ENCODE data around the gene MED9.
A peak's percentile ranks its signal among the peaks of the same experiment; 100 is the strongest.

MED9 gene

DNA sequence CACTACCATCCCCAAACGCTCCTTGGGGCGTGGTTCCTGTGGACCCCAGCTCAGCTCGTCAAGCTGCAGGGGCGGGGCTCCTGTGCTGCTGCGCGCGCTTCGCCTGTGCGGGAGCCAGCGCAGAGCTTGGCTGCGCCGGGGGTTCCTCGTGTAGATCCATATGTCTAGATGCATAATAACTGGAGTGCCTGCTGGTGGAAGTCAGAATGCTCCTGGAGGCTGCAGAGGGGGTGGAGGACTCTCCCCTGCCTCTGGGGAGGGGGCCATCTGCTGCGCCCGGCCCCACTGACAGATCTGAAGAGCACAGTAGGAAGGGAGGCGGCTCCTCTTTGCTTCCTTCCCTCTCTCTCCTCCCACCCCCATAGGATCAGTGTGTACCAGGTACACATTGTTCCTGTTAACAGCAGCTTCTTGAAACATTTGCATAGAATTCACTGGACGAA, 14.8 kb downstream of the MED9 start:
- DNase-seq (ENCODE audit: low spot score), result no peak

GRCh38 chr17:17492085-17492484, 15.3 kb downstream of the MED9 start:
- DNase-seq (ENCODE audit: low spot score), result no peak

DNA sequence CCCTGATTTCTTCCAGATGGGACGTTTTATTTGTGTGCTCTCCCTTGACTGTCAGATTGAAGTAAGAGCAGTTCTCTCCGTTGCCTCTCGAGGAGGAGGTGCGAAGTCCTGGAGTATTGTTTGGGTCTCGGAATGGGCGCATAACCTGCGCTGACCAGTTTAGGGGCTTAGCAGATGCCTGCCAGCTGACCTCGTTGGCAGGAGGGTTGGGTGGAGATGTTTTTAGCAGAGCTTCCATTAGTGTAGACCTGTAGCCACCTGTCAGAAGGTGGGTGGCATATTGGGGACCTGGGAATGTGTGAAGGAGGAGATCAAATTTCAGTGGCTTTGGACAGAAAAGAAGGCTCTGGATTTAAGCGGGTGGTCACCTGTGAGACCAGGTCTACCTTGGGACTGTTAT, 15.8 kb downstream of the MED9 start:
- DNase-seq (ENCODE audit: low spot score), result no peak

DNA sequence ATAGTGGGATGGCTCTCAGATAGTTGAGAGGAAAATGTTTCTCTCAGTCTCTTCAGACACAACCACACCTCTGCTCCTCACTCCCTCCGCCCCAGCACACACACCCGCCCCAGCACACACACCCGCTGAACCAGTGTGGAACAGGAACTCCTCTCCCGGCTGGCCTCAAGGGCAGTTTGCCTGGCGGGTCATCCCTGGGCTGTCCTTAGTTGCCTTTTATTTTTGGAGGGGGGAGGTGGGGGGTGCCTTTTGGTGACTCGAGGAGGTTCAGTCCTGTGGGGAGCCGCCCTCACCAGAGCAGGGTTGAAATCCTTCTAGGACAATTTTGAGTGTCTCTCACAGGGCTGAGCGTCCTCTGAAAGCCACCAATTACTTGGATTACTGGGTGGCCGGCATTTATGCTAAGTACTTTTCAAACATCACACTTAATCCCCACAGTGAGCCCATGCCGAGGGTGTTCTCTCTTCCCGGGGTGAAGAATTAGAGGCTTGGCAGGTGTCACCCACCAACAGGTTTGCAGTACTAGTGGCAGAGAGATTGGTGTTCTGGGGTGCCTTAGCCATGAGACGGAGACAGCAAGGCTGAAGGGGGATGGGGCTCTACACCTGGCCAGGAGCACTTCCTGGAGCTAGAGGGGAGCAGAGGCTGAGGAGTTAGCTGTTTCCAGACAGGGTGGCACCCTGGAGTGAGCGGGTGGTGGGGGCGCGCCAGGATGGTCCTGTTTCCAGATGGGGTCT, 16.6 kb downstream of the MED9 start:
- DNase-seq (ENCODE audit: low spot score), result no peak

- DNase-seq (ENCODE audit: low spot score), result no peak
Observed at GRCh38 chr17:17493986-17494466, 17.2 kb downstream of the MED9 start.

GRCh38 chr17:17494499-17494869, 17.7 kb downstream of the MED9 start:
- no peak for DNase-seq (ENCODE audit: low spot score)

DNA sequence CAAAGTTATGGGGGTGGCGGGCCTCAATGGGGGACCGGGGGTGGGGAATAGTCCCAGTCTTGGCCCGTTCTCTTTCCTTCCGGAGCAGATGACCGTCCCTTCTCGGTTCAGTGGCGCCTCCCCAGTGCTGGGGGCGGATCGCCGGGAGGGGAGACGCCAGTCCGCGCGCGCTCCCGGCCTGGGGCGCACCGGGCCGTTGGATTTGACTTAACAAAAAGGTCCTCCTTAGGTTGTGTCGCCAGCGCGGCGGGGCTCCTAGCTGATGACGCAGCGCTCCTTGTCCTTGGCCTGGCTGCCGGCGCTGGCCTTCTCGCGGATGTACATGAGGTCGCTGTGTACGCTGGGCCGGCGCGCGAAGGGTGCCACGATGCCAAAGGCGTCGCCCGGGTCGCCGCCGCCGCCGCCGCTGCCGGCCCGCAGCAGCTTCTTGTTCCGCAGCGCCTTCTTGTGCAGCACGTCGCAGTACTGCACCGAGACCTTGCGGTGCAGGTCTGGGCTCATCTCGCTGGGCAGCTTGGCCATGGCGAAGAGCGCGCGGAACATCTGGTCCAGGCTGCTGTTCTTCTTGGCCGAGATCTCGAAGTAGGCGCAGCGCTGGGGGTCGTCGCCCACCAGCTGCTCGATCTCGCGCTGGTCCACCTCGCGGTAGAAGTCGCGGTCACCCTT, 18.2 kb downstream of the MED9 start:
- no peak for DNase-seq (ENCODE audit: low spot score)

DNA sequence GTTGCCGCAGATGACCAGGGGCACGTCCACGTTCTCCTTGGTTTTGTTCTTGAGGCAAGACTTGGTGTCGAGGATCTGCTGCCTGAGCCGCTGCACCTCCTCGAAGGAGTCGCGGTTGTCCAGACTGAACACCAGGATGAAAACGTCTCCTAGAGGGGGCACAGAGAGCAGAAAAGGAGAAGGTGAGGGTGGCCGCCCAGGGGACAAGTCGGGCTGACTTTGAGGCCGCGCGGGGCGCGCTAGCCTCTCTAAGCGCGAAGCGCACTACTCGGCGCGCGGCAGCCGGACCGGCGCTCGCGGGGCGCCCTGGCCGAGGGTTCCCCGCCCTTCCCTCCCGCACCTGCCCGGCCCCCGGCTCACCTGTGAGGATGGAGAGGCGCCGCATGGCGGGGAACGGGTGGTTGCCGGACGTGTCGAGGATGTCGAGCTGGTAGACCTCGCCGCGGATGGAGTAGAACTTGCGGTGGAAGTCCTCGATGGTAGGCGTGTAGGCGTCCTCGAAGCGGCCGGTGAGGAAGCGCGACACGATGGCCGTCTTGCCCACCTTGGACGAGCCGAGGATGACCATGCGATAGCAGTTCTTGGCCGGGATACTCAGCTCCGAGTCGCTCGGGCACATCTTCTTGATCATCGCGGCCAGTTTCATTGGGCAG, 18.9 kb downstream of the MED9 start:
- no peak for DNase-seq (ENCODE audit: low spot score)

DNA sequence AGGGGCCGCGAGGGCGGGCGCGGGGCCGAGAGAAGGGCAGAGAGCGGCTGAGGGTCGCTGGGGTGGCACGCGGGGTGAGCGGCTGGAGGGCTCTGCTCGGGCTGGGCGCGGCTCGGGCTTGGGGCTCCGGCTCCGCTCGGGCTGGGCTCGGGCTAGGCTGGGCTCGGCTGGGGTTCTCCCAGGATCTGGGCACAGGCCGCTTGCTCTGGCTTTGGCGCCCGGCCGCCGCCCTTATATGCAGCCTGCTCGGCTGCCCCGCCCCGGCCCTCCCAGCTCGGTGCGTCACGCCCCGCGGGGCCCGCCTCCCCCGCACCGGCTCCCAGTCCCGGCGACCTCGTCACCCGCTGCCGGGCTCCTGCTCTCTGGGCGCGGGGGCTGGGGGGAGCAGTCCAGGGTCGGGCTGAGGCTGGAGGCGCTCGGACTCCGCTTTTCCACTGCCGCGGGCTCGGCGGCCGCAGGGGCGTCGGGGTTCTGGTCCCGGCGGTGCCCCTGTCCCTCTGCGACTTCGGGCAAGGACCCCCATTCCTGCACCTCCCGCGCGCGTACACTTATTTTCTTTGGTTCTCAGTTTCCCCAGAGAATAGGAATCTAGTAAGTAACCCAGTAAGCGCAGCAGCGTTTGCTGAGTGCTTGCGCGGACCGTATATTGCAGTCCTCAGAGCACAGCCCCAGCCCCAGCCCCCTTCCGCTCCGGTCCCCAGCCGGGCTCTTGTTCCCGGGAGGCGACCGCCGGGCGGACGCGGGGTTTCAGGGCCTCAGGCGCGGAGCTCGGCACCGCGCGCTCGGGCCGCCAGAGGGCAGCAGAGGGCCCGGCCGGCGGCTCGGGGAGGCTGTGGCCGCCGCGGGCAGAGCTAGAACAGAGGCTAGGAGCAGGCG, 19.6 kb downstream of the MED9 start, which contains the start of gene RASD1:
Gene RASD1, minus strand, starts transcription at position 207 of the 876 bp plus-strand sequence. CDS start 214 bp downstream, outside the sequence.
- peak; percentile 78 for DNase-seq (ENCODE audit: low spot score)

- DNase-seq (ENCODE audit: low spot score), result no peak
Observed at GRCh38 chr17:17497065-17497844, 20.5 kb downstream of the MED9 start.

- no peak for DNase-seq (ENCODE audit: low spot score)
Observed at GRCh38 chr17:17497845-17498520, 21.2 kb downstream of the MED9 start.

GRCh38 chr17:17498606-17499301, 22.0 kb downstream of the MED9 start:
- no peak for DNase-seq (ENCODE audit: low spot score)

GRCh38 chr17:17499402-17500145, 22.8 kb downstream of the MED9 start:
- DNase-seq (ENCODE audit: low spot score), result no peak

DNA sequence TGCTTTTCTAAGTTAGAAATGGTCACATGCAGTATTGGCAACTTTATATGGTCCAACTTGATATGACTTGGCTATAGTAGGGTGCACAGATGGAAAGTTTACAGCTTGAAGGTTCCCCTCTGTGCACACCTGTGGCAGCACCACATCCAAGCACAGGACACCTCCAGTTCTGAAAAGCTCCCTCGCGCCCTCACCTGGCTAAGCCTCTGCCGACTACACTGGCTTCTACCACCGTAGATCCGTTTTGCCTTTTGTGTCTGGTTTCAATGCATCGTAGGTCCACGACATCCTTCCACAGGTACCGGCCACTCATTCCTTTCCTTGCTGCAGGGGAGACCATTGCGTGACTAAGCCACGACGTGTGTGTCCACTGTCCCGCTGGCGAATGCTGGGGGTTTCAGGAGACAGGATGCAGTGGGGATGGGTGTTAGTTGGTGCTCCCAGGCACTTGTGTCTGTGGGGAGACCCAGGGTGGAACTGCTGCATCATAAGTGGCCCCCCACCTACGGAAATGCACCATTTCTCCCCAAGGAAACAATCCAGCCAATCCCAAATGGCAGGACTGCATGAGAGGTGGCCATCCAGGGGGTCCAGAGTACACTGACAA, 24.3 kb downstream of the MED9 start:
- no peak for DNase-seq (ENCODE audit: low spot score)

- DNase-seq (ENCODE audit: low spot score), result no peak
Observed at GRCh38 chr17:17502741-17503565, 26.2 kb downstream of the MED9 start.

GRCh38 chr17:17503566-17504130, 26.8 kb downstream of the MED9 start:
- DNase-seq (ENCODE audit: low spot score), result no peak

DNA sequence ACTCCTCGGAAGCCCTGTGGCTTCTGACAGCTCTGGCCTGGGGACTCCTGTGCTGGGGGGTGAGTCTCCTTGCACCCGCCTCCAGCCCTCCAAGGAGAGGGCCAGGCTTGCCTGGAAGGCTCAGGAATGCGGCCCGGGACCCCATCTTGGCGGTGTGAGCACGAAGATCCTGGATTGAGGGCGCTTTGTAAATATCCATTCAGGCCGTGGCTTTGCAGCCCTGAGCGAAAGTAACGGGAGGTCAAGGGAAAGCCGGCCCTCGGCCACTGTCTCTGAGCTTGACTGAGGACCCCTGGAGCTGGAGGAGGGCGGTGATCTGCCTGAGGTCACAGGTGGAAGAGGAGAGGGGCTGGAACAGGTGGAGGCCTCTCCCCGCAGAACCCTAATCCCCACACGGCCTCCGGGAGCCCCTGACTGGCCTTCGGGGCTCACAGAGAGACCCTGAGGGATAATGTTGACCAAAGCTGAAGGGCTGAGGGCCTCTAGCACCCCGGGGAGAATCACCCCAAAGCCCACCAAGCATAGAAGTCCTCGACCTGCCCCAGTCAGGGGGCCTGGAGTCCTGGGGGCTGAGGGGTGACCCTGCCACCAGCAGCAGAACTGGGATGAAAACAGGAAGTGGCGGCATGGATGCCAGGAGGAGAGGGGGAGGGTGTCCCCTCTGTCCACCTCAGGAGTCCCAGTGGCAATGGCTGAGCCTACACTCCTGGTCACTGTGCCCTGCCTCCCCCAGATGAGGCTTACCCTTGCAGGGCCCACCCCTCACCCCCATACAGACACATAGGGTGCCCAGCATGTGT, 27.7 kb downstream of the MED9 start:
- no peak for DNase-seq (ENCODE audit: low spot score)

Measured in SW480 (cell line).